ENCODE measurements around the gene SRMS.
"Not testable (repeated sequence)": the region's sequence is repeated elsewhere in the genome, so short reads cannot be mapped to it uniquely, and the experiment has no call there.

The SRMS gene

GRCh38 chr20:63518351-63518861 lies 29.1 kb downstream of the SRMS start:
- no peaks in the 10 kb centered on the region for H3K79me2 ChIP-seq (ENCODE audit: insufficient read depth, low read length)
- no peak overlapping the region for H2AFZ ChIP-seq (ENCODE audit: low read depth, low read length, severe bottlenecking)
- H3K4me3 ChIP-seq (ENCODE audit: insufficient read depth, low read length, poor library complexity, severe bottlenecking), result no peak overlapping the region
- no peak for TF ChIP-seq EZH2phosphoT487 (conservative IDR thresholded peaks at IDR 0.05; ENCODE audit: low read length)
- TF ChIP-seq, protein P1, sequence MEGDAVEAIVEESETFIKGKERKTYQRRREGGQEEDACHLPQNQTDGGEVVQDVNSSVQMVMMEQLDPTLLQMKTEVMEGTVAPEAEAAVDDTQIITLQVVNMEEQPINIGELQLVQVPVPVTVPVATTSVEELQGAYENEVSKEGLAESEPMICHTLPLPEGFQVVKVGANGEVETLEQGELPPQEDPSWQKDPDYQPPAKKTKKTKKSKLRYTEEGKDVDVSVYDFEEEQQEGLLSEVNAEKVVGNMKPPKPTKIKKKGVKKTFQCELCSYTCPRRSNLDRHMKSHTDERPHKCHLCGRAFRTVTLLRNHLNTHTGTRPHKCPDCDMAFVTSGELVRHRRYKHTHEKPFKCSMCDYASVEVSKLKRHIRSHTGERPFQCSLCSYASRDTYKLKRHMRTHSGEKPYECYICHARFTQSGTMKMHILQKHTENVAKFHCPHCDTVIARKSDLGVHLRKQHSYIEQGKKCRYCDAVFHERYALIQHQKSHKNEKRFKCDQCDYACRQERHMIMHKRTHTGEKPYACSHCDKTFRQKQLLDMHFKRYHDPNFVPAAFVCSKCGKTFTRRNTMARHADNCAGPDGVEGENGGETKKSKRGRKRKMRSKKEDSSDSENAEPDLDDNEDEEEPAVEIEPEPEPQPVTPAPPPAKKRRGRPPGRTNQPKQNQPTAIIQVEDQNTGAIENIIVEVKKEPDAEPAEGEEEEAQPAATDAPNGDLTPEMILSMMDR (IDR thresholded peaks at IDR 0.05; ENCODE audit: insufficient read depth, low read length, poor library complexity, severe bottlenecking), result no peak
- H3K9me2 ChIP-seq (replicated peaks; ENCODE audit: insufficient read depth, low read length), result no peaks in the 10 kb centered on the region
- H4K20me1 ChIP-seq (ENCODE audit: low read depth, low read length), result no peaks in the 10 kb centered on the region
- H3K9ac ChIP-seq (ENCODE audit: low read length), result no peak overlapping the region
- H3K27ac ChIP-seq (ENCODE audit: low read depth, low read length), result no peak overlapping the region
- no peak overlapping the region for H3K4me2 ChIP-seq (ENCODE audit: low read depth, low read length, poor library complexity, severe bottlenecking)
- H3F3A ChIP-seq (ENCODE audit: insufficient read depth), result no peaks in the 10 kb centered on the region
- no peaks in the 10 kb centered on the region for H3K27me3 ChIP-seq (ENCODE audit: low read length)
- peaks cover 3% of the 10 kb centered on the region; the same call in 1 of the 2 replicates for H3K36me3 ChIP-seq (ENCODE audit: low read length)
- no peaks in the 10 kb centered on the region for H3K9me3 ChIP-seq (ENCODE audit: insufficient read depth, low read length)

DNA sequence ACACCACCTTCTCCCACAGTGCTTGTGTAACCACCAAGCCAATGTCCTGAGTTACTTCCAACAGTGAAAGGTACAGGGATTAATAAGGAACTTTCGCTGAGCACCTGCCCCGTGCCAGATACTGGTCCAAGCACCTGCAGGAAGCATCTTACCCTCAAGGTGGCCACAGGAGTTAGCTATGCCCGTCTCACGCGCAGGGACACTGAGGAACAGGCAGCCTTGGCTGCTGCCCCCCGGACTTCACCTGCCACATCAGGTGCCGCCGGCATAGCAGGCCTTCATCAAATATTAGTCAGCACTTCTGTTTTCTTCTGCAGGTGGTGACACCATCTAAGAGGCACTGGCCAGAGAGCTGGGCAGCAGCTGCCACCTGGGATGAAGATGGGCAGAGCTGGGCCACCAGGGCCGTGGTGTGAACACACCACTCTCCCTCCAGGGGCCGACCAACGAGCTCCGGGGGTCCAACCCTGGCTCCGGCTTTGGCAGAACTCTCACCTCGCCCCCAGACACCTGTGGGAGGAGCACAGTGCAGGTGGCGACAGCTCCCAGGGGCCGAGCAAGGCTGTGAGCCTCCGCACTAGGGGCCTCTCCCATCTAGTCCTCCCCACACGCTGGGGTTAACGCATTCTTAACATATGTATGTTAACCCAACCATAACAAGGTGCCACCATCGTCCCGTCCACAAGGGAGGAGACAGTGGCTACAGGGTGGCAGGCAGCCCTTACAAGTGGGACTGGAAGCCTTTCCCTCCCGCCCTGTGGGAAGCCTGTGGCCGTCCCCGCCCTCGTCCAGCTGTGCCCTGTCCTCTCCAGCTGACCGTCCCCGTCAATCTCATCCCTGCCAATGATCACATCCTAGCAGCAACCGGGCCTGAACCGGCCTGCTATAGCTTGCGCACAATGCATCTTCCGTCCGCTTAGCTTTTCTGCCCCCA lies 29.9 kb downstream of the SRMS start:
- H3K9me2 ChIP-seq (replicated peaks; ENCODE audit: insufficient read depth, low read length), result no peaks in the 10 kb centered on the region
- H2AFZ ChIP-seq (ENCODE audit: low read depth, low read length, severe bottlenecking), result no peak overlapping the region
- no peak overlapping the region for H3K4me3 ChIP-seq (ENCODE audit: insufficient read depth, low read length, poor library complexity, severe bottlenecking)
- no peaks in the 10 kb centered on the region for H3K27me3 ChIP-seq (ENCODE audit: low read length)
- H3K4me2 ChIP-seq (ENCODE audit: low read depth, low read length, poor library complexity, severe bottlenecking), result no peak overlapping the region
- no peaks in the 10 kb centered on the region for H3F3A ChIP-seq (ENCODE audit: insufficient read depth)
- no peaks in the 10 kb centered on the region for H3K79me2 ChIP-seq (ENCODE audit: insufficient read depth, low read length)
- H3K36me3 ChIP-seq (ENCODE audit: low read length), result peaks cover 3% of the 10 kb centered on the region; the same call in 1 of the 2 replicates
- no peak overlapping the region for H3K27ac ChIP-seq (ENCODE audit: low read depth, low read length)
- no peaks in the 10 kb centered on the region for H3K9me3 ChIP-seq (ENCODE audit: insufficient read depth, low read length)
- TF ChIP-seq EZH2phosphoT487 (conservative IDR thresholded peaks at IDR 0.05; ENCODE audit: low read length), result no peak
- TF ChIP-seq, protein P1 (IDR thresholded peaks at IDR 0.05; ENCODE audit: insufficient read depth, low read length, poor library complexity, severe bottlenecking), result no peak
- H3K9ac ChIP-seq (ENCODE audit: low read length), result no peak overlapping the region
- no peaks in the 10 kb centered on the region for H4K20me1 ChIP-seq (ENCODE audit: low read depth, low read length)

DNA sequence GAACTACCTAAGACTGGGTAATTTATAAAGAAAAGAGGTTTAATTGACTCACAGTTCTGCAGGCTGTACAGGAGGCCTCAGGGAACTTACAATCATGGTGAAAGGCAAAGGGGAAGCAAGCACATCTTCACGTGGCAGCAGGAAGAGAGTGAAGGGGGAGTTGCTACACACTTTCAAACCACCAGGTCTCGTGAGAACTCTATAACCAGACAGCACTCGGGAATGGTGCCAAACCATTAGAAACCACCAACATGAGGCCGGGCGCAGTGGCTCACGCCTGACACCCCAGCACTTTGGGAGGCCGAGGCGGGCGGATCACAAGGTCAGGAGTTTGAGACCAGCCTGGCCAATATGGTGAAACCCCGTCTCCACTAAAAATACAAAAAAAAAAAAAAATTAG lies 33.0 kb downstream of the SRMS start:
- H3F3A ChIP-seq (ENCODE audit: insufficient read depth); H3K9me2 ChIP-seq (replicated peaks; ENCODE audit: insufficient read depth, low read length); H3K79me2 ChIP-seq (ENCODE audit: insufficient read depth, low read length); H3K9me3 ChIP-seq (ENCODE audit: insufficient read depth, low read length); H3K27me3 ChIP-seq (ENCODE audit: low read length); H3K27ac ChIP-seq (ENCODE audit: low read depth, low read length); H3K9ac ChIP-seq (ENCODE audit: low read length); H3K4me2 ChIP-seq (ENCODE audit: low read depth, low read length, poor library complexity, severe bottlenecking); H3K36me3 ChIP-seq (ENCODE audit: low read length); H4K20me1 ChIP-seq (ENCODE audit: low read depth, low read length); H3K4me3 ChIP-seq (ENCODE audit: insufficient read depth, low read length, poor library complexity, severe bottlenecking); H2AFZ ChIP-seq (ENCODE audit: low read depth, low read length, severe bottlenecking): not testable (repeated sequence)

DNA sequence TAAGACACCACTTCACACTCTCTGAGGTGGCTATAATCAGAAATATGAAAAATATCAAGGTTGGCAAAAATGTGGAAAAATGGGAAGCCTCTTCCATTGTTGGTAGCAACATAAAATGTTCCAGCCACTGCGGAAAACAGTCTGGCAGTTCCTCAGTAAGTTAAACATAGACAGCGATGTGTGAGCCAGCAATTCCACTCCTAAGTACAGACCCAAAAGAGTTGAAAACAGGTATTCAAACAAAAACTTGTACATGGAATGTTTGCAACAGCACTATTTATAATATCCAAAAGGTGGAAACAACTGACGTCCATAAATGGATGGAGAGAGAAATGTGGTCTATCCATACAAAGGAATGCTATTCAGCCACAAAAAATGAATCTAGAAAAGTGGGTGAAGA lies 34.3 kb downstream of the SRMS start:
- Histone ChIP-seq H3K9ac (ENCODE audit: low read length) (no peak overlapping the region), H3K27ac (ENCODE audit: low read depth, low read length) (no peak overlapping the region), H3K9me2 (replicated peaks; ENCODE audit: insufficient read depth, low read length) (no peaks in the 10 kb centered on the region), H3K4me2 (ENCODE audit: low read depth, low read length, poor library complexity, severe bottlenecking) (no peak overlapping the region), H2AFZ (ENCODE audit: low read depth, low read length, severe bottlenecking) (no peak overlapping the region), H3F3A (ENCODE audit: insufficient read depth) (no peaks in the 10 kb centered on the region), H3K4me3 (ENCODE audit: insufficient read depth, low read length, poor library complexity, severe bottlenecking) (no peak overlapping the region), H3K27me3 (ENCODE audit: low read length) (no peaks in the 10 kb centered on the region), H3K36me3 (ENCODE audit: low read length) (no peaks in the 10 kb centered on the region), H4K20me1 (ENCODE audit: low read depth, low read length) (no peaks in the 10 kb centered on the region), H3K9me3 (ENCODE audit: insufficient read depth, low read length) (no peaks in the 10 kb centered on the region), H3K79me2 (ENCODE audit: insufficient read depth, low read length) (no peaks in the 10 kb centered on the region)
- TF ChIP-seq, protein P1 (IDR thresholded peaks at IDR 0.05; ENCODE audit: insufficient read depth, low read length, poor library complexity, severe bottlenecking), result no peak
- no peak for TF ChIP-seq EZH2phosphoT487 (conservative IDR thresholded peaks at IDR 0.05; ENCODE audit: low read length)

Measured in SU-DHL-6 (cell line).